Endothelial cell of umbilical vein (primary cell): ENCODE data around the gene ITM2C. TPM values are rescaled to one million over a fixed set of nuclear protein-coding genes. Genes with fewer than 3 reads are reported as not detected.

Experiments used
- BruUV-seq: library from RNA; stranded (reverse); fragments of 400-500 nt; replicated peaks from 2 replicates; lab custom pipeline; 2021; lab: Mats Ljungman, UMichigan
- CTCF ChIA-PET: fragments of 300-600, 350-600 bp; sonication (Branson Sonifier 250); formaldehyde crosslinking; loops from one replicate; lab custom pipeline; 2021; ENCODE audit warnings: antibody characterized with exemption, inconsistent platforms; lab: Charles Lee
- POLR2A ChIA-PET: fragments of 300-600, 350-600 bp; sonication (Branson Sonifier 250); formaldehyde crosslinking; loops from one replicate; lab custom pipeline; 2021; ENCODE audit warnings: antibody characterized with exemption, inconsistent platforms; lab: Charles Lee
- DNase-seq: peaks from one replicate; pipeline ENCODE4 v3.0.0-alpha.2; 2011; ENCODE audit warnings: low read depth, low spot score
- FAIRE-seq: peaks from 2 replicates; lab custom pipeline; 2011; peaks lifted over from hg19 to GRCh38; lab: Jason Lieb, UNC
- H2AFZ ChIP-seq: 2 replicates; pipeline ENCODE4 v1.6.0; 2012; ENCODE audit warnings: low read depth, low read length, control low read depth, inconsistent platforms
- H3K27ac ChIP-seq: 2 replicates; pipeline ENCODE4 v1.5.1; 2011; ENCODE audit warnings: low read depth, mild to moderate bottlenecking, control low read depth, low read length, moderate library complexity; ENCODE audit not compliant: insufficient read depth
- H3K27me3 ChIP-seq, 2 experiments: 2 replicates each; pipeline versions ENCODE4 v1.6.0 to v1.6.1; 2011; ENCODE audit warnings: low read length in 2 of 2, mixed read lengths in 1 of 2; ENCODE audit not compliant: control insufficient read depth in 2 of 2, insufficient read depth in 2 of 2
- H3K36me3 ChIP-seq, 2 experiments: 2 replicates in 1 of 2; 3 replicates in 1 of 2; pipeline ENCODE4 v1.5.1; 2011; ENCODE audit warnings: low read length in 2 of 2, mild to moderate bottlenecking in 1 of 2, moderate library complexity in 1 of 2; ENCODE audit not compliant: control insufficient read depth in 2 of 2, insufficient read depth in 2 of 2; ENCODE audit errors: extremely low read depth in 1 of 2
- H3K4me1 ChIP-seq: 3 replicates; pipeline ENCODE4 v1.5.1; 2011; ENCODE audit warnings: mild to moderate bottlenecking, low read length; ENCODE audit not compliant: control insufficient read depth, insufficient read depth; ENCODE audit errors: extremely low read depth
- H3K4me2 ChIP-seq: 2 replicates; pipeline ENCODE4 v1.6.1; 2011; ENCODE audit warnings: low read length, control low read depth, mixed read lengths; ENCODE audit not compliant: insufficient read depth
- H3K4me3 ChIP-seq, 3 experiments: fragments of 200-600 bp in 1 of 3; sonication (generic), shearing (Covaris generic) in 1 of 3; replicated peaks in 1 of 3; 2 replicates each; pipeline ENCODE4 v1.5.1; 2011 to 2016; ENCODE audit warnings: control low read depth in 3 of 3, low read length in 3 of 3, mild to moderate bottlenecking in 2 of 3, inconsistent platforms in 1 of 3, low read depth in 1 of 3, moderate library complexity in 1 of 3; ENCODE audit not compliant: insufficient read depth in 1 of 3
- H3K79me2 ChIP-seq: 2 replicates; pipeline ENCODE4 v1.6.0; 2012; ENCODE audit warnings: low read length, inconsistent platforms; ENCODE audit not compliant: control insufficient read depth, insufficient read depth
- H3K9ac ChIP-seq: replicated peaks from 2 replicates; pipeline ENCODE3; 2011; ENCODE audit warnings: low read length, control low read depth; ENCODE audit not compliant: insufficient read depth; ENCODE audit errors: extremely low read depth
- H3K9me1 ChIP-seq: replicated peaks from 3 replicates; pipeline ENCODE4 v1.6.0; 2011; ENCODE audit warnings: mild to moderate bottlenecking, low read length; ENCODE audit not compliant: control insufficient read depth, insufficient read depth; ENCODE audit errors: extremely low read depth
- H3K9me3 ChIP-seq: replicated peaks from 2 replicates; pipeline ENCODE4 v1.5.1; 2012; ENCODE audit warnings: low read length, inconsistent platforms; ENCODE audit not compliant: control insufficient read depth, insufficient read depth
- H4K20me1 ChIP-seq: replicated peaks from 2 replicates; pipeline ENCODE3; 2011; ENCODE audit warnings: mild to moderate bottlenecking, low read length; ENCODE audit not compliant: control insufficient read depth, insufficient read depth; ENCODE audit errors: extremely low read depth
- EZH2 ChIP-seq: IDR thresholded peaks from 2 replicates; pipeline ENCODE4 v1.6.1; 2012; ENCODE audit warnings: borderline replicate concordance, low read depth, mild to moderate bottlenecking, moderate library complexity, low read length, inconsistent platforms; ENCODE audit not compliant: severe bottlenecking
- FOS ChIP-seq: IDR thresholded peaks from 2 replicates; pipeline ENCODE4 v1.6.1; 2011; ENCODE audit warnings: mild to moderate bottlenecking, low read length, moderate library complexity, borderline replicate concordance; ENCODE audit not compliant: insufficient read depth
- GATA2 ChIP-seq: IDR thresholded peaks from 2 replicates; pipeline ENCODE4 v1.7.0; 2011; ENCODE audit warnings: low read depth, mild to moderate bottlenecking, moderate library complexity, mixed read lengths, low read length; ENCODE audit not compliant: insufficient read length, insufficient read depth
- JUN ChIP-seq: IDR thresholded peaks from 2 replicates; pipeline ENCODE4 v1.6.1; 2011; ENCODE audit warnings: borderline replicate concordance, low read depth; ENCODE audit not compliant: insufficient read length, insufficient read depth
- MYC ChIP-seq: IDR thresholded peaks from one replicate; pipeline ENCODE4 v1.6.1; 2011; ENCODE audit warnings: mild to moderate bottlenecking, low read depth, low read length
- POLR2A ChIP-seq: IDR thresholded peaks from 2 replicates; pipeline ENCODE4 v1.6.1; 2012; ENCODE audit warnings: low read depth, mild to moderate bottlenecking, control low read depth, low read length
- POLR2AphosphoS5 ChIP-seq: IDR thresholded peaks from 2 replicates; pipeline ENCODE4 v1.6.1; 2012; ENCODE audit warnings: low read depth, mild to moderate bottlenecking, control low read depth, low read length, moderate library complexity; ENCODE audit not compliant: insufficient read depth
- dilution Hi-C: fragments of 300-500 bp; cut with MboI; formaldehyde crosslinking; loops from one replicate; pipeline ENCODE4 v1.15.0; 2019; ENCODE audit warnings: low sequenced_read_pairs; ENCODE audit not compliant: extremely low pct_ligation_motif_present
- intact Hi-C: fragments of 100-400 bp; cut with micrococcal nuclease; formaldehyde crosslinking; loops from one replicate; pipeline ENCODE4 v1.10.0; 2022
- polyA plus RNA-seq, 4 experiments: library from polyadenylated mRNA; depleted of rRNA in 3 of 4; stranded (reverse) in 3 of 4; unstranded in 1 of 4; fragments of >200 nt; gene quantifications; 2 replicates each; pipeline versions ENCODE4 v1.2.1 to v1.2.3, GENCODE V29; 2011 to 2012; ENCODE audit warnings: missing spikeins in 1 of 4
- total RNA-seq: library from RNA; stranded (reverse); gene quantifications from 2 replicates; pipeline ENCODE4 v1.2.3, GENCODE V29; 2021
- TF ChIP-seq, protein P1 (sequence below), 2 donors: IDR thresholded peaks; 1 replicate in 1 of 2; 2 replicates in 1 of 2; pipeline ENCODE4 v1.5.1; 2011; ENCODE audit warnings: low read length in 2 of 2, mild to moderate bottlenecking in 2 of 2, moderate library complexity in 2 of 2, control low read depth in 1 of 2, inconsistent platforms in 1 of 2, low read depth in 1 of 2; ENCODE audit not compliant: insufficient read depth in 1 of 2; ENCODE audit errors: extremely low read depth in 1 of 2
- TF ChIP-seq, protein P2 (sequence below): IDR thresholded peaks from 2 replicates; pipeline ENCODE4 v1.6.1; 2011; ENCODE audit not compliant: insufficient read depth, insufficient read length

The ITM2C gene
- total and polyA plus RNA-seq, 2 donors (not counting 3 experiments of a cell fraction or from before 2014, with no cell fraction given): 12.0 to 12.1 TPM

DNA sequence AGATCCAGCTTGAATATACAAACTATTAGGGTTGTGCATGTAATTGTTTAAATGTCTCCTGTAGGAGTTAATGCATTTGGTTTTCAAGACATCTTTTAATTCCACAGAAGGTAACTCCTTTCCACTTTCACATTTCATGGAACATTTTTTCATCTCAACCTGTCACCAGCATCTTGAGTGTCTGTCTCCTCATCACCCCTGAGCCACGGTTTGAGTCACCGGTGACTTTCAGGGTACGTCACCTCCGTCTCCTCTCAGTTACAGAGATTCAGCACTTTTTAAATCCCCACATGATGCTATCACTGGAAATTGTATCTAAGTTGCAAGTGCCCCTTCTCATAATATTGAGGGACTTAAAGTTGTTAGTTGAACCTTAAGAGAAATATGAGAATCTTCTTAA is 35.0 kb downstream of the ITM2C start:
- TF ChIP-seq POLR2AphosphoS5: no peak
- TF ChIP-seq, protein P1, sequence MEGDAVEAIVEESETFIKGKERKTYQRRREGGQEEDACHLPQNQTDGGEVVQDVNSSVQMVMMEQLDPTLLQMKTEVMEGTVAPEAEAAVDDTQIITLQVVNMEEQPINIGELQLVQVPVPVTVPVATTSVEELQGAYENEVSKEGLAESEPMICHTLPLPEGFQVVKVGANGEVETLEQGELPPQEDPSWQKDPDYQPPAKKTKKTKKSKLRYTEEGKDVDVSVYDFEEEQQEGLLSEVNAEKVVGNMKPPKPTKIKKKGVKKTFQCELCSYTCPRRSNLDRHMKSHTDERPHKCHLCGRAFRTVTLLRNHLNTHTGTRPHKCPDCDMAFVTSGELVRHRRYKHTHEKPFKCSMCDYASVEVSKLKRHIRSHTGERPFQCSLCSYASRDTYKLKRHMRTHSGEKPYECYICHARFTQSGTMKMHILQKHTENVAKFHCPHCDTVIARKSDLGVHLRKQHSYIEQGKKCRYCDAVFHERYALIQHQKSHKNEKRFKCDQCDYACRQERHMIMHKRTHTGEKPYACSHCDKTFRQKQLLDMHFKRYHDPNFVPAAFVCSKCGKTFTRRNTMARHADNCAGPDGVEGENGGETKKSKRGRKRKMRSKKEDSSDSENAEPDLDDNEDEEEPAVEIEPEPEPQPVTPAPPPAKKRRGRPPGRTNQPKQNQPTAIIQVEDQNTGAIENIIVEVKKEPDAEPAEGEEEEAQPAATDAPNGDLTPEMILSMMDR (IDR thresholded peaks at IDR 0.05; ENCODE audit: extremely low read depth in 1 of 2, insufficient read depth in 1 of 2, low read depth in 1 of 2, low read length in 2 of 2): no peak
- no peak for TF ChIP-seq MYC
- no peak for TF ChIP-seq POLR2A
- TF ChIP-seq EZH2: no peak
- no peak for TF ChIP-seq FOS
- TF ChIP-seq, protein P2, sequence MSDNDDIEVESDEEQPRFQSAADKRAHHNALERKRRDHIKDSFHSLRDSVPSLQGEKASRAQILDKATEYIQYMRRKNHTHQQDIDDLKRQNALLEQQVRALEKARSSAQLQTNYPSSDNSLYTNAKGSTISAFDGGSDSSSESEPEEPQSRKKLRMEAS: no peak
- no peak for TF ChIP-seq JUN
- no peak for TF ChIP-seq GATA2
- no peaks in the 10 kb centered on the region for H3K36me3 ChIP-seq
- CTCF ChIA-PET: interaction anchor here (0.6 to 4.6 kb wide), 3 partner anchors 15 to 87 kb away, joined by 3 to 20 read pairs (median 3); no protein-coding TSS in a partner anchor
- H3K9me3 ChIP-seq: no peaks in the 10 kb centered on the region
- H3K4me2 ChIP-seq: no peak overlapping the region
- BruUV-seq: no TSS peak
- peaks cover 0 to 2% of the 10 kb centered on the region in 2 experiments for H3K27me3 ChIP-seq
- no peak overlapping the region for H2AFZ ChIP-seq
- DNase-seq: no peak
- no peaks in the 10 kb centered on the region for H3K79me2 ChIP-seq
- H3K4me1 ChIP-seq: no peaks in the 10 kb centered on the region
- no peak overlapping the region for H3K27ac ChIP-seq
- intact Hi-C loops: no loop called here
- H3K9ac ChIP-seq: no peak overlapping the region
- no peak for FAIRE-seq
- H4K20me1 ChIP-seq: no peaks in the 10 kb centered on the region
- no peak overlapping the region for H3K4me3 ChIP-seq
- H3K9me1 ChIP-seq: no peaks in the 10 kb centered on the region
- dilution Hi-C loops: no loop called here
- POLR2A ChIA-PET: no interaction called here
